ENCODE measurements around the gene RAF1.
"Not testable (repeated sequence)": the region's sequence is repeated elsewhere in the genome, so short reads cannot be mapped to it uniquely, and the experiment has no call there.

The RAF1 gene

DNA sequence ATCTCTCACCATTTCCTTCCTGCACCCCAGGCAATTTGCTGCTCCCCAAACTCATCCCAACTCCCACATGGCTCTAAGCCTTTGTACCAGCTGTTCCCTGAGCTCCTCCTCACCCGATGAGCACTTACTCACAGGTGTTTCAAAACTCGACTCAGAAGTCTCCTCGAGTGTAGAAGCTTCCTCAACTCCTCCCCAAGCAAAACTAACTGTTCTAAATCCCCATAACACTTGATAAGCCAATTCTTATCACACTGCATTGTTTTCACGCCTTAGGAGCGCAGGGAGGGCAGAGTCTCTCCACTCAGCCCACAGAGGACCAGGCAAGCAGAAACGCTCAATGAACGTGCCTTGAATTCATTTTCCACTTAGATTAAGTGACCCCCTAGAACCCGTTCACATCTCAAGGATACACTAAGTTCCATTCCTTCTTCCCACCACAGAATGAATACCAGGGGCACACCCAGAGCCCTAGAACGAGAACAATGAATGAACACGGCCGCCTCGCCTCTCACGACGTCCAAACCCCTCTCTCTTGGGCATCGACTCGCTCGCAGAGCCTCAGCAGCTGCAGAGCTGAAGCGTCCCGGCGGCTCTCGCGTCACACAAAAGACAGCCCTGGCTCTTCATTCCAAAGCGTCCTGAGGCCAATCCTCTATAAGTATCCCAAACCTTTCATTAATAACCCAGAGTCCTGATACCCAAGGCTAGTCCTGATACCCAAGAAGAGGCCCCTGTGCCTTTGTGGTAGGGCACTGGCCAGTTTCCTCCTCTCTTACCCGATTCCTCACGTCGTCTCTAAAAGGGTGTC lies 1.1 kb downstream of the RAF1 start:
- TF ChIP-seq, protein P1, sequence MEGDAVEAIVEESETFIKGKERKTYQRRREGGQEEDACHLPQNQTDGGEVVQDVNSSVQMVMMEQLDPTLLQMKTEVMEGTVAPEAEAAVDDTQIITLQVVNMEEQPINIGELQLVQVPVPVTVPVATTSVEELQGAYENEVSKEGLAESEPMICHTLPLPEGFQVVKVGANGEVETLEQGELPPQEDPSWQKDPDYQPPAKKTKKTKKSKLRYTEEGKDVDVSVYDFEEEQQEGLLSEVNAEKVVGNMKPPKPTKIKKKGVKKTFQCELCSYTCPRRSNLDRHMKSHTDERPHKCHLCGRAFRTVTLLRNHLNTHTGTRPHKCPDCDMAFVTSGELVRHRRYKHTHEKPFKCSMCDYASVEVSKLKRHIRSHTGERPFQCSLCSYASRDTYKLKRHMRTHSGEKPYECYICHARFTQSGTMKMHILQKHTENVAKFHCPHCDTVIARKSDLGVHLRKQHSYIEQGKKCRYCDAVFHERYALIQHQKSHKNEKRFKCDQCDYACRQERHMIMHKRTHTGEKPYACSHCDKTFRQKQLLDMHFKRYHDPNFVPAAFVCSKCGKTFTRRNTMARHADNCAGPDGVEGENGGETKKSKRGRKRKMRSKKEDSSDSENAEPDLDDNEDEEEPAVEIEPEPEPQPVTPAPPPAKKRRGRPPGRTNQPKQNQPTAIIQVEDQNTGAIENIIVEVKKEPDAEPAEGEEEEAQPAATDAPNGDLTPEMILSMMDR (conservative IDR thresholded peaks at IDR 0.05; ENCODE audit: low read length) = no peak
- peak; percentile 29 for DNase-seq (ENCODE audit: low read depth)

DNA sequence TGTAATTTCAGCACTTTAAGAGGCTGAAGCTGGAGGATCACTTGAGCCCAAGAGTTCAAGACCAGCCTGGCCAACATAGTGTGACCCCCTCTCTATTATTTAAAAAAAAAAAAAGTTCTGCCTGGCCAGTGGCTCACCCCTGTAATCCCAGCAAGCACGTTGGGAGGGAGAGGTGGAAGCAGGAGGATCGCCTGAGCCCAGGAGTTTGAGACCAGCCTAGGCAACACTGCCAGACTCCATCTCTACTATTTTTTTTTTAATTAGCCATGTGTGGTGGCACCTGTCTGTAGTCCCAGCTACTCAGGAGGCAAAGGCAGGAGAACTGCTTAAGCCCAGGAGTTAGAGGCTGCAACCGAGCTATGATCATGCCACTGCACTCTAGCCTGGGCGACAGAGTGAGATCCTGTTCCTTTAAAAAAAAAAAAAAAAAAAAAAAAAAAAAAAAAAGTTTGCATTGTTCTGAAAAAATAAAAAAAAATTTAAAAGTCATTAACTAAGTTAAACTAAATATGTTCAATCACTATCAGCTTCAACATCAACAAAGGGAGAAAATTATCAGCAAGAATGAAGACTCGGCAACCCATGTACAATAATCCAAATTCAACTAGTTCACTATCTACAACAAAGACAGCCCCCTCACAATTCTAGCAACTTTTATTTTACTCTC lies 1.9 kb downstream of the RAF1 start:
- TF ChIP-seq, protein P1 (conservative IDR thresholded peaks at IDR 0.05; ENCODE audit: low read length) = no peak
- peak overlapping the region; percentile 91 for H3K4me3 ChIP-seq (ENCODE audit: low read length)
- no peak for DNase-seq (ENCODE audit: low read depth)

More for the DNA sequence above, 1.1 kb downstream of the RAF1 start:
- H3K4me3 ChIP-seq (ENCODE audit: low read length) = peak overlapping the region; percentile 91

DNA sequence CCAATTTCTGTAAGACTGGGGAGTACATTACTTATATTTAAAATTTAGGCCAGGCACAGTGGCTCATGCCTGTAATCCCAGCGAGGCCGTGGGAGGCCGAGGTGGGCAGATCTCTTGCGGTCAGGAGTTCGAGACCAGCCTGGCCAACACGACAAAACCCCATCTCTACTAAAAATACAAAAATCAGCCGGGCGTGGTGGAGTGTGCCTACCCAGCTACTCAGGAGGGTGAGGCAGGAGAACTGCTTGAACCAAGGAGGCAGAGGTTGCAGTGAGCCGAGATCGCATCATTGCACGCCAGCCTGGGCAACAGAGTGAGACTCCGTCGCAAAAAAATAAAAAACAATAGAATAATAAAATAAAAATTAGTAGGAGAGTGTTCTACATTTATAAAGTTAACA lies 2.5 kb downstream of the RAF1 start:
- not testable (repeated sequence) for H3K4me3 ChIP-seq (ENCODE audit: low read length); DNase-seq (ENCODE audit: low read depth)

DNA sequence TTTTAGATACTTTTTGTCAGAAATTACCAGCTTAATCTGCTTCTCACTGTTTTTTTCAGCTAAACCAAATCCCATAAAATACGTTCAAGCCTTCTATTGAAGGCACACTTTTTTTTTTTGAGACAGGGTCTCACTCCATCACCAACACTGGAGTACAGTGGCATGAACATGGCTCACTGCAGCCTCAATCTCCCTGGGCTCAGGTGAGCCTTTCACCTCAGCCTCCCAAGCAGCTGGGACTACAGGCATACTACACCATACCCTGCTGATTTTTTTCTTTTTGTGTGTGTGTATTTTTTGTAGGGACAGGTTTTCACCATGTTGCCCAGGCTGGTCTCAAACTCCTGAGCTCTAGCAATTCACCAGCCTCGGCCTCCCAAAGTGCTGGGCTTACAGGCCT lies 3.7 kb downstream of the RAF1 start:
- no peak overlapping the region for H3K4me3 ChIP-seq (ENCODE audit: low read length)
- no peak for DNase-seq (ENCODE audit: low read depth)
- TF ChIP-seq, protein P1 (conservative IDR thresholded peaks at IDR 0.05; ENCODE audit: low read length) = no peak

DNA sequence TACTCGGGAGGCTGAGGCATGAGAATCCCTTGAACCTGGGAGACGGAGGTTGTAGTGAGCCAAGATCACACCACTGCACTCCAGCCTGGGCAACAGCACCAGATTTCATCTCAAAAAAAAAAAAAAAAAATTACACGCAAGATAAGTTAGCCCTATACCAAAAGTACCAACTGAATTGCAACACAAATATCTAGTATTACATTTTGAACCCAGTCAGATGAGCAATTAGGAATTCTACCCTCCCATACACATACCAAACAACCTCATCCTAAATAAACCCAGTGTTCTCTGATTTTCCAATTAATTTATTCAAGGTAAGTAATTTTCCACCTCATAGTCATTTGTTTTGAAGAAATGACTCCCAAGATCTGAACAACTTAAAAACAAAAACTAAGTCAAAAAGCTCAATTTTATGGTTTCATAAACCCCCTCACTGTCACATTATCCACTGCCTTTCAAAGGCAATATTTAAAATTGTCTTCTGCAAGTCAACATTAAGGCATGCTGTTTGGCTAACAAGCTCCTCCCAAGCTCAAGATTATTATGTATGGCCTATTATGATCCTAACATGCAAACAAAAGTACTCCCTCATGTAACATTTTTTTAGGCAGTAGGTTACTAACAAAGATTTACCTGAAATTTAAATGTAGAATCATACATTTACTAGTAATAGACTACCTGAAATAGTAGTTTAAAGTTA lies 4.5 kb downstream of the RAF1 start:
- DNase-seq (ENCODE audit: low read depth) = peak; percentile 49
- TF ChIP-seq, protein P1 (conservative IDR thresholded peaks at IDR 0.05; ENCODE audit: low read length) = no peak
- H3K4me3 ChIP-seq (ENCODE audit: low read length) = no peak overlapping the region

DNA sequence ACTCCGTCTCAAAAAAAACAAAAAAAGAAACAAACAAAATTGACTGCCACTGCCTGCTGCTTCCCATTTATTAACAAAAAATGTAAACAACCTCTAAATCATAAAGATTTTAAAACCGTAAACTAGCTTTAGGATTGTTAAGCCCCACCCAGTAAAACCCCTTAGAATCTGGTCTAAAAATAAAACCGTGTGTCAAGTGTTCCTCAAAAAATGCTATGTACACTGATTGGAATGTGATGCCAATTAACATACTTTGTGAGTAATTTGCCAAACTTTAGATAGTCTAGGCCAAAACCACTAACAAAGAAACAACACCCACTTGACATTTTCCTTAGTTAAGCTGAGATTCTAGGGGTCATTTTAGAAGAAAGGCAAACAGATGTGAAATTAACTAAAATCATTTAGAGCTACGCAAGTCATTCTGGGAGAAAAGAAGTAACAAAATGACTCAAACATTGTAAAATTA lies 5.3 kb downstream of the RAF1 start:
- no peak overlapping the region for H3K4me3 ChIP-seq (ENCODE audit: low read length)
- peak; percentile 96 for DNase-seq (ENCODE audit: low read depth)
- TF ChIP-seq, protein P1 (conservative IDR thresholded peaks at IDR 0.05; ENCODE audit: low read length) = no peak

DNA sequence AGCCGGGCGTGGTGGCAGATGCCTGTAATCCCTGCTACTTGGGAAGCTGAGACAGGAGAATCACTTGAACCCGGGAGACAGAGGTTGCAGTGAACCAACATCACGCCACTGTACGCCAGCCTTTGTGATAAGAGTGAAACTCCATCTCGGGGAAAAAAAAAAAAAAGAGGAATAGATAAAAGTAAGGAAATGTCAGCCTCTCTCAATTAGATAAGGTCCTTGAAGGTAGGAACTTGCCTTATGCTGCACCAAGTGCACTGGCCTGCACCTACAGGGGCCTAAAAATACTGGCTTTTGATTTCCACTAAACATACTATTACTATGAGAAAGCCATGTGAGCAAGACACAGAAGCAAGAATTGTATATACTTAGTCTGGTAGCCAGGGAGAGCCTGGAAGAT lies 7.1 kb downstream of the RAF1 start:
- TF ChIP-seq, protein P1 (conservative IDR thresholded peaks at IDR 0.05; ENCODE audit: low read length) = no peak
- no peak for DNase-seq (ENCODE audit: low read depth)
- no peak overlapping the region for H3K4me3 ChIP-seq (ENCODE audit: low read length)

Data from AG10803 (cell line).